CD4-positive, alpha-beta T cell treated with Interleukin-15 for 4 hours (primary cell): ENCODE results near the gene OR7C1.
"Not testable (repeated sequence)": the region's sequence is repeated elsewhere in the genome, so short reads cannot be mapped to it uniquely, and the experiment has no call there.

ENCODE experiments used
- DNase-seq: peaks from one replicate; pipeline ENCODE4 v3.0.0-alpha.2; 2020; ENCODE audit warnings: low spot score

The OR7C1 gene

DNA sequence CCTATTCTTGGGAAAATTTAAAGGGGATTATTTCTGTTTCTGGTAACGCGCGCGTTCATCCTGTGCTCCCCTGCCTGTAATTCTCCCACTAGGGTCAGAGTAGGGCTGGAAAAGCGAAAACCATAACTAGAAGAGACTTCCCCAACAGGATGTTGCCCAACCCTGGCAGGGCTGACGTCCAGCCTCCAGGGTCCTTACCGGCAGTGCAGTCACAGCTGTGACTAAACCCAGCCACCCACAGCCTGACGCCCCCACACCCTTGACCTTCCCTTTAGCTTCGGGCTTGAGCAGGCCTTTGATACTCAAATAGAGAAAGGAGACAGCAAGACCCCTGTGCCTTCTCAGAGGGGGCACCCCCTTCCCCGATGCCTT is 50.3 kb downstream of the OR7C1 start:
- not testable (repeated sequence) for DNase-seq

DNA sequence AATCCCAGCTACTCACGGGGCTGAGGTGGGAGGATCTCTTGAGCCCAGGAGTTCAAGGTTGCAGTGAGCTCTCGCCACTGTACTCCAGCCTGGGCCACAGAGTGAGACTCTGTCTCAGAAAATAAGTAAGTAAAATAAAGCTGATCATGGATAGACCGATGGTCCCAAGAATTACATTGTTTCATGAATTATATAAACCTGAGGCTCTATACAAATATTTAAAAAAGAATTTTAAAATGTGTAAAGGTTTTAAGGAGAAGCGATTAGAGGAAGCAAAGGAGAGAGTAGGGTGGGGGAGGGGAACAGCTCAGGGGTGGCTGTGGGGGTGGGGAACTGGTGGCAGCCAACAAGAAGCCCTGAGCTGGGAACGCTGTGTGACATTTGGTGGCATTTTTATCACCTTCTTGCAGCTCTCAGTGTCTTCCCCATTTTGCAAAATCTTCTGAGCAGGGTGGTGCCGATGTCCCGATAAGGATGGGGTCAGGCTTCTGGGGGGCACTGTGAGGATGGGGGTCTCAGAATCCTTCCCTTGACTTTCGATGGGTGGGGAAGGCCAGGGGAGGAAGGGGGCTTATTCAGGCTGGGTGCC is 51.5 kb downstream of the OR7C1 start:
- DNase-seq = not testable (repeated sequence)

DNA sequence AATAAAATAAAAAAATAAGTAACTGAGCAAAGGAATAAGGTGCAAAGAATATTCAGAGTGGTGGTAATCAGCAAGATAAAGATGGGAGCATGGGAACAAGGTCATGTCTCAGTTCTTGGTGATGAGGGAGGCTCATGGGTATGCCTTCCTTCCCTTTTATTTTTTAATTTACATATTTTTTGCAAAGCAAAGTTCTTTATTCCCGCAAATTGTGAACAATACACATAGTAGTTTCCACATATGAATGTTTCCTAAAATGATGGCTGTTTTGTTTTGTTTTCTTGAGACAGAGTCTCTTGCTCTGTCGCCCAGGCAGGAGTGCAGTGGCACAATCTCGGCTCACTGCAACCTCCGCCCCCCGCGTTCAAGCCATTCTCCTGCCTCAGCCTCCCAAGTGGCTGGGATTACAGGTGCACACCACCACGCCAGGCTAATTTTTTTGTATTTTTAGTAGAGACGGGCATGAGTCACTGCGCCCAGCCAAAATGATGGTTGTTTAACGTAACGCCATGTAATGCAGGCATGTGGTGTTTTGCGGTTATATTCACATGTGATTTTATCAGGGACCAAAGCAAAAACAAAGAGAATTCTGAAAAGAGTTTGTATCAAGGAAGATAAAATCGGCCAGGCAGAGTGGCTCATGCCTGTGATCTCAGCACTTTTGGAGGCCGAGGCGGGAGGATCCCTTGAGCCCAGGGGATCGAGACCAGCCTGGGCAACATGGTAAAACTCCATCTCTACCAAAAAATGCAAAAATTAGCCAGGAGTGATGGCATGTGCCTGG is 52.2 kb downstream of the OR7C1 start:
- DNase-seq = no peak

DNA sequence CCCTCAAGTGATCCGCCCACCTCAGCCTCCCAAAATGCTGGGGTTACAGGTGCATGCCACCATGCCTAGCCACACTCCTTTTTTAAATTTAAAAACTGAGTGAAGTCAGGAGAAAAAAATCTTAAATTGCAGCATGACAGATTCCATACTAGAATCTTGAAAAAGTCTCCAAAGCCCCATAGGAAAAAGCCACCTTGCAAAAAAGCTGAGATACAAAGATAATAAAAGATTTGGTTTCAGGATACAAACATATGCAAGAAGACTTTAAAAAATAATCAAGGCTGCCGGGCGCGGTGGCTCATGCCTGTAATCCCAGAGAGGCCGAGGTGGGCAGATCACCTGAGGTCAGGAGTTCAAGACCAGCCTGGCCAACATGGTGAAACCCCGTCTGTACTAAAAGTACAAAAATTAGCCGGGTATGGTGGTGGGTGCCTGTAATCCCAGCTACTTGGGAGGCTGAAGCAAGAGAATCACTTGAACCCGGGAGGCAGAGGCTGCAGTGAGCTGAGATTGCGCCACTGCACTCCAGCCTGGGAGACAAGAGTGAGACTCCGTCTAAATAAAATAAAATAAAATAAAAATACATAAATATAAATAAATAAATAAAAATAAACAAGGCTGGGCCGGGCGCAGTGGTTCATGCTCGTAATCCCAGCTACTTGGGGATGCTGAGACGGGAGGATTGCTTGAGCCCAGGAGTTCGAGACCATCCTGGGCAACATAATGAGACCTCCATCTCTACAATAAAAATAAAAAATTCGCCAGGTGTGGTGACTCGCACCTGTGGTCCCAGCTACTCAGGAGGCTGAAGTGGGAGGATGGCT is 53.1 kb downstream of the OR7C1 start:
- not testable (repeated sequence) for DNase-seq

DNA sequence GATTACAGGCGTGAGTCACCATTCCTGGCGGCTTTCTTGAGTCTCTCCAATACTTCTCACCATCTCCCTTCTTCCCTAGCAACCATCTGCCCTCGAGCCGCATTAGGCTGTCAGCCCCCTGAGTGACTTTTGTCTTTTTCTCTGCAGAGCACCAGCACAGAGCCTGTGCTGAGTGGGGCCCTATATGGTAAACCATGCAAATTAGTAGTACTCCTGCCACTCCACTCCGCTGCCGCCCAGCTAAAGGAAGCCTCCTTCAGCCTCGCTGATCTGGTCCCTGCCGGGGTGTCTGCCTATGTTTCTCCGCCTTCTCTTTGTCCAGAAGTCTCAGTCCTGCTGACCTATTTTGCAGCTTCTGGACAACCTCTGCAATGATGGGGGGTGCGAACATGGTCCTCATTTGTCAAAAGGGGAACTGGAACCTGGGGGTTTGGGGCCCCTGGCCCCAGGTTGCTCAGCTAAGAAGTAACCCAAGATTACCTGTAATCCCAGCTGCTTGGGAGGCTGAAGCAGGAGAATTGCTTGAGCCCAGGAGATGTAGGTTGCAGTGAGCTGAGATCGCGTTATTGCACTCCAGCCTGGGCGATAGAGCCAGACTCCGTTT is 54.3 kb downstream of the OR7C1 start:
- not testable (repeated sequence) for DNase-seq

DNA sequence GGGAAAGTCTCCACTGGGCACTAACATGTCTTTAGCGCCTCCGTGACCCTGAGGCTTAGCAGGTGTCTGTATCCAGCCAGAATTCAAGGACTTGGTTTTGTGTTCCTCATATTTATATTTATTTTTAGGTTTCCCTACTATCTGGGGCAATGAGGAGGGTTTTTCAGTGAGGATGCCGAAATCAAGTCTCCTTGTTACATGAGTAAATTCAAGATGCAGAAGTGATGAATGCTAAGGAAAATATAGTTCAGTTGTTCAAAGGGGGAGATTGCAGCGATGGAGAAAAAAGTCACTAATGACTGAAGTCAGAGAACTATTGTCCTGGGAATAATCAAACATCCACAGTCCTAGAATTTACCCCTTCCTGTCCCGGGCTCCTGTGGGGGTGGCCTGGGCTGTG is 55.8 kb downstream of the OR7C1 start:
- no peak for DNase-seq

DNA sequence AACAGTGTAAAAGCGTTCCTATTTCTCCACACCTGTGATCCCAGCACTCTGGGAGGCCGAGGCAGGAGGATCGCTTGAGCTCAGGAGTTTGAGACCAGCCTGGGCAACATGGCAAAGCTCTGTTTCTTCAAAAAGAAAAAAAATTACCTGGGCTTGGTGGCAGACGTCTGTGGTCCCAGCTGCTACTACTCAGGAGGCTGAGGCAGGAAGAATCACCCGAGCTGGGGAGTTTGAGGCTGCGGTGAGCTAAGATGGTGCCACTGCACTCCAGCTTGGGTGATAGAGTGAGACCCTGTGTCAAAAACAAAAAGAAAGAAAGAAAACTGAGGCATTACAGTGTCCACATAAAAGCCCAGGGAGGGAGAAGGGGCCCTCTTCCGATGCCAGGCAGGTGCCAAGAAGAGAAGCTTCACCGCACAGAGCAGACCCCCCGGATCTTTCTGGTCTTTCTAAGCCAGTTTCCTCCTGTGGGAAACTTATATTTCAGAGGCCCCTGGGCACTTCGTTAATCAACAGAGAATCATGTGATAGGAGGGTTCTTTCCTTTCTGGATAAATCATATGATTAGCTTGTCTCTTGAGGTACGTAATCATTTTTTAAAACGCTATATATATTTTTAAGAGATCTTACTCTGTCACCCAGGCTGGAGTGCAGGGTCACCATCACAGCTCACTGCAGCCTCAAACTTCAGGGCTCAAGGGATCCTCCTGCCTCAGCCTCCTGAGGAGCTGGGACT is 56.7 kb downstream of the OR7C1 start, which contains the start of gene ADGRE2:
Gene ADGRE2 (minus strand): TSS at position 451 of the 736 bp plus-strand sequence. CDS start 1,804 bp downstream, outside the sequence.
- not testable (repeated sequence) for DNase-seq

DNA sequence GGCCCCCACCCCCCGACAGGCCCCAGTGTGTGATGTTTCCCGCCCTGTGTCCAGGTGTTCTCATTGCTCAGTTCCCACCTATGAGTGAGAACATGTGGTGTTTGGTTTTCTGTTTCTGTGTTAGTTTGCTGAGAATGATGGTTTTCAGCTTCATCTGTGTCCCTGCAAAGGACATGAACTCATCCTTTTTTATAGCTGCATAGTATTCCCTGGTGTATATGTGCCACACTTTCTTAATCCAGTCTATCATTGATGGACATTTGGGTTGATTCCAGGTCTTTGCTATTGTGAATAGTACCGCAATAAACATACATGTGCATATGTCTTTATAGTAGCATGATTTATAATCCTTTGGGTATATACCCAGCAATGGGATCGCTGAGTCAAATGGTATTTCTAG is 57.3 kb downstream of the OR7C1 start:
- not testable (repeated sequence) for DNase-seq

DNA sequence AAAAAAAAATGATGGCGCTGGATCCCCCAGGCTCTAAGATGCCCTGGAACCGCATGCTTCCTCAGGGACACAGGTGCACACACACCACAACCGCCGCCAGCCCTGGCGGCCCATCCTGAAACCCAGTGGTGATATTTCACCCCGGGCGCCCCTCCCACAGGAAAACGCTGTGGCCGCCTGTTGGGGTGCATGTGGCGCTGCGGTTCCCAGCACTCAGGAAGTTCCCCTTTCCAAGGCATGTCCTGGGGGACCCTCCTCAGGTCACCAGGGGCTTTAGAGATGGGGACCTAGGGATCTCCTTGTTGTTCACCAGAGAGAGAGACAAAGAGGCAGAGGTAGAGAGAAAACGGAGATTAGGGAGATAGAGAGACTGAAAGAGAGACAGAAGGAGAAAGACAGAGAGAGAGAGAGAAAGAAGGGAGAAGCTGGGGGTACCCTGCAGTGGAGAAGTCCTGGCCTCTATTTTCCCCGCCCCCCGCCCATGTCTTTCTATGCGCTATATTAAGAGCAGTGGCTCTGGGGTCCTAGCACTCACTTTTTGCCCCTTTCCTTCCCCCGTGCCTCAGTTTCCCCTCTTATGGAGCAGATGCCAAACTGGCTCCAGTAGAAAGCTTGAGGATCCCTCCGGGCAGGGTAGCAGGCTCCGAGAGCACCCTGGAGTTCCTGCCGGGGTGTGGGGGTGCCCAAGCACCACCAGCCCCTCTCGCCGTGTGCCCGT is 59.0 kb downstream of the OR7C1 start:
- no peak for DNase-seq

DNA sequence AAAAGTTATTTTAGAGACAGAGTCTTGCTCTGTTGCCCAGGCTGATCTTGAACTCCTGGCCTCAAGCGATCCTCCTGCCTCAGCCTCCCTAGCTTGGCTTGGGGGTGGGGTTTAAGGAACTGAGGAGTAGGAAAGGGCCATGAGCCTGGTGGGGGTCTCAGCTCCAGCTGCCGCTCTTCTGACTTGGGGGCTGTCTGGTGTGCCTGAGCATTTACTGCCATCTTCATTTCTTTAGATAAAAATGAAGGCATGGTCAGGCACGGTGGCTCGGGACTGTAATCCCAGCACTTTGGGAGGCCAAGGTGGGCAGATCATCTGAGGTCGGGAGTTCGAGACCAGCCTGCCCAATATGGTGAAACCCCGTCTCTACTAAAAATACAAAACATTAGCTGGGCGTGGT is 59.7 kb downstream of the OR7C1 start:
- not testable (repeated sequence) for DNase-seq

DNA sequence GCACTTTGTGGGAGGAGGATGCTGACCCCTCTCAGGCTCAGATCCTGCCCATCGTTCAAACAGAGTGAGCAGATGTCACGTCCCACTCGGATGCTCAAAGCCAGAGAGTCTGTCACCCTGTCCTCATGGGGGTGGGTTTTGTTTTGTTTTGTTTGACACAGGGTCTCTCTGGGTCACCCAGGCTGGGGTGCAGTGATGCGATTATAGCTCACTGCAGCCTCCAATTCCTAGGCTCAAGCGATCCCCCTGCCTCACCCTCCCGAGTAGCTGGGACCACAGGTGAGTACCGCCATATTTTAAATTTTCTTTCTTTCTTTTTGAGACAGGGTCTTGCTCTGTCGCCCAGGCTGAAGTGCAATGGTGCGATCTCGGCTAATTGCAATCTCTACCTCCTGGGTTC is 60.6 kb downstream of the OR7C1 start:
- DNase-seq = no peak

DNA sequence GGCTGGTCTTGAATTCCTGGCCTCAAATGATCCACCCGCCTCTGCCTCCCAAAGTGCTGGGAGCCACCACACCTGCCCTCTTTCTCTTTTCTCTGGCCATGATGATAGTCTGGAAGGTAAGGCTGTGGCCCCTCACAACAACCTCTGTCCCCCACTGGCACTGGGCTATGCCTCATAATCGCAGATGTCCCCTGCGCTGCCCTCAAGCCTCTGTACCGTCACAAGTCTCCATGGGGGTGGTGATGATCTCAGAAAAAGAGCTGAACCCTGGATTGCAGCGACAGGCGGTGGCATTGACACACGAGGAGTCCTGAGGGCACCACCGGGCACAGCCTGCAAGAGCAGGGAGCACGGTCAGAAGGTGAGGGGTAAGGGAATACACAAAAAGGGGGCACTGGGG is 61.3 kb downstream of the OR7C1 start:
- not testable (repeated sequence) for DNase-seq

DNA sequence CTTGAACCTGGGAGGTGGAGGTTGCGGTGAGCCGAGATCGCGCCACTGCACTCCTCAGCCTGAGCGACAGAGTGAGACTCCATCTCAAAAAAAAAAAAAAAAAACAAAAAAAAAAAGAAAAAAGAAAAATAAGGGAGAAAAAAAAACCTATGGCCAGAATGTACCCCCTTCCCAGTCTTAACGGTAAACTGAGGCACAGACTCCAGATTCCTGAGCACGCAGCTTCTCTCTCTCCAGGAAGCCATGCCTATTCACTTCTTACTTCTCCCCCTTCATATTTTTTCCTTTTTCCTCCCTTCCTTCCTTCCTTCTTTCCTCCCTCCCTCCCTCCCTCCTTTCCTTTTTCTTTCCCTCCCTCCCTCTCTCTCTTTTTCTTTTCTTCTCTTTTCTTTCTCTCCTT is 62.0 kb downstream of the OR7C1 start:
- no peak for DNase-seq

DNA sequence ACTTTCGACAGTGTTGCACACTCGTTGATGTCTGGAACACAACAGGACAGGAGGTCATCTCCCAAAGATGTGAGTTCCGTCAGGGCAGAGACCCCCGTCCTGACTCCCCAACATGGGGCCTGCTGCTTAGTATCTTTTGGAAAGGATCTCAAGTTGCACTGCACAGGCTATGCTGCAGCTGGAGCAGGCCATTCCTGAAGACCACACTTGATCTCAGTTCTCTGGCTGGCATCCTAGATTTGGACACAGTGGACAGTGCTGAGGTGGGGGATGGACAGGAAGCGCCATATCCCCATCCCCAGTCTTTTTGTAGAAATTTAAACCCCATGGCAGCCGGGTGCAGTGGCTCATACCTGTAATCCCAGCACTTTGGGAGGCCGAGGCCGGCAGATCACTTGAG is 62.5 kb downstream of the OR7C1 start:
- DNase-seq = no peak

DNA sequence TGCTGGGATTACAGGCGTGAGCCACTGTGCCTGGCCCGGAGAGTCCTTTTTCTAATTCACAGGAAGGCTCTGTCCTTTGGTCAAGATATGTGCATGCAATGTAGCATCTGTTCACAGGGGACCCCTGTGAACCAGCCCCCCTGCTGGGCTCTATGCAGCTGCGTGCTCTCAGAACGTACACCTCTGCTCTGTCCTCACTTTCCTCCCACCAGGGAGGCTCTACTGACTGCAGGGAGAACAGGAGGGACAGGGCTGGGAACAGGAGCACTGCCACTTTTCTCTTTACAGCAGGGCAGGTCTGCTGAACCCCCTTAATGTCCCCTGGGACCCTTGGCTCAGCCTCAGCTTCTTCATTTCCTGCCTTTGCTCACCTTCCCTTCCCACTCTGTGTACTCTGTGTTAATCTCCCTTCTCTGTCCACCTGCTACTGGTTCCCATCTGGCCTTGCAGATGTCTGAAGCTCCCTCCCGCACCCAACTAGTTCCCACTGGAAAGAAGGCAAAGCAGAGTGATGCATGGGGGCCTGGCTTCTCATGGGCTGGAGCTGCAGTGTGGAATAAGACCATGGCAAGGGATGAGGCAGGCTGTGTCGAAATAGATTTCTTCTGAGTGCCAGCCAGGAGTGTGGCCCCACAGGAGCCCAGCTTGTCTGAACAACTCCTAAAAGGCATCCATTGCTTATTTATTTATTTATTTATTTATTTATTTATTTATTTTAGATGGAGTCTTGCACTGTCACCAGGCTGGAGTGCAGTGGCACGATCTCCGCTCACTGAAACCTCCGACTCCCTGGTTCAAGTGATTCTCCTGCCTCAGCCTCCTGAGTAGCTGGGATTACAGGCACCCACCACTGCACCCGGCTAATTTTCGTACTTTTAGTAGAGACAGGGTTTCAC is 63.8 kb downstream of the OR7C1 start:
- no peak for DNase-seq

DNA sequence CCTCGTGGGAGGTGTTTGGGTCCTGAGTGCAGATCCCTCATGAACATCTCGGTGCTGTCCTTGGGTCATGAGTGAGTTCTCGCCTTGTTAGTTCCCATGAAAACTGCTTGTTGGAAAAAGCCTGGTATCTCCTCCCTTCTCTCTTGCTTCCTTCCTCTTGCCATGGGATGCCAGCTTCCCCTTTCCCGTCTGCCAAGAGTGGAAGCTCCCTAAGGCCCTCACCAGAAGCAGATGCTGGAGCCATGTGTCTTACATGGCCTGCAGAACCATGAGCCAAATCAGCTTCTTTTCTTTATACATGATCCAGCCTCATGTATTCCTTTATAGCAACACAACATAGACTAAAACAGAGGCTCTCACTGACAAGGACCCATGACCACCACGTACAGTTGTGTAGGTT is 64.8 kb downstream of the OR7C1 start:
- DNase-seq = no peak

DNA sequence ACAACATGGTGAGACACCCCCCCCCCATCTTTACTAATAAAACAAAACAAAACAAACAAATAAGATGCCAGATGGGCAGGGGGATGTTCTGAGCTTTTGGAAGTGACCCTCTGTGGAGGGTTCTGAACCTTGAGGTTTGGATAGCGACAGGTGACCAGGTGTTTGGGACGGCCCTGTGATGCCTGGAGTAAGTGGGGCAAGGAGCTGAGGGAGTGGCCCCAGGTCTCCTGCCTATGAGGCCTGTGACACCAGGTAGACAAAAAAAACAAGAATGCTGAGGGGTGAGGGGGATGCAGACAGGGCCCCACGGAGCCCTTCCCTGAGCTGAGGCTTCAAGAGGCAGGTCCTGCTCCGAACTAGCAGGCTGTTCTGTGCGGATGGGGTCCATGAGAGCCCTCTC is 65.8 kb downstream of the OR7C1 start:
- DNase-seq = no peak

DNA sequence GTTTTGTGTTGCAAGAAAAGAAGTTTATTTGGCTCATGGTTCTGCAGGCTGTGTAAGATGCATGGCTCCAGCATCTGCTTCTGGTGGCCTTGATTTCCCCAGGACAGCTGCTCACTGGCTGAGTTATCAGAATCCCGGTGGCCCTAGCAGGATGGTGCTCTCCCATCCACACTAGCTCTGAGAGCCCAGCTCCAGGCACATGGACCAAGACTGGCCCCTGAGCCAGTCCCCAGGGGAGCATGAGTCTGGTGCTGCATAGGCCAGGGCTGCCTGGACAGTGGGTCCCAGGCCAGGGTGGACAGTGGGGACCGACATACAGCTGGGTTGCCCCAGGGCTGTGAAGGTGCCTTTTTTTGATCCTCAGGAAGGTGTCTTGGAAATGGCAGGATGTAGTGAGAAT is 67.0 kb downstream of the OR7C1 start:
- no peak for DNase-seq

DNA sequence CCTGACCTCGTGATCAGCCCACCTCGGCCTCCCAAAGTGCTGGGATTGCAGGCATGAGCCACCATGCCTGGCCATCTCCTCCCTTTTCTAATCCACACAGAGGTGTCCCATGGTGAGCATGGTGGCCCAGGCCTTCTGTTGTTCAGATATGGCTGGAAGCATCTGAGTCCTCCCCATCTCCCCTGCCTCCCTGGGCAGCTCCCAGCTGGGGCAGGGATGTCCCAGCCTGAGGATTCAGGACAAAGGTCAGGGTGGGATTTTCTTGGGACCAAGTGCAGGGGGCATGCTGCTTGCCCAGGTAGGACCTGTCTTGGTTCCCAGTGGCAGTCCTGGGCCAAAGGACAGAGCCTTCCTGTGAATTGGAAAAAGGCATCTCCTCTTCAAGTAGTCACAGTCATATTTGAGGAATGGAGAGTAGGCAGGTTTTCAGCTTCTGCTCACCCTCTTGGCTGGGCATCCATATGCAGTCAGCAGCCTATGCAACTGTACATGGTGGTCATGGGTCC is 67.5 kb downstream of the OR7C1 start:
- no peak for DNase-seq

DNA sequence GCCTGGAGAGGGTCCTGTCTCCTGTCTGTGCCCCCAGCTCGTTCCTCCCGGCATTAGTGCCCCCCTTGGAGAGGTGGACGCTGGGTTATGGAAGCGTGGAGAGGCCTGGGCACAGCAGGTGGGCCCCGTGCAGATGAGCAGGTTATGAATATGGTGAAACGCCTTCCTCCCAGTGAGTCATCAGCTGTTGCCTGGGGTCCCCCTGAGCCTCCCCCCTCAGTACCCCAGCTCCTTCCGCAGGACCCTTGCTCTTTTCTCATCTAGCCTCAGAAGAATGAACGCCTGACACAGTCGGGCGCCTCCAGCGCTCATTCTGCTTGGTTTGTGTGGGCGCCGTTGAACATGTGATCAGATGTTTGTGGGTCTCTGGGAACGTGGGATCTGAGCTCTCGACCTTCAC is 69.1 kb downstream of the OR7C1 start:
- not testable (repeated sequence) for DNase-seq
